Ovary (tissue), 9 donors: ENCODE data around the gene SMC1A. TPM values are rescaled to one million over a fixed set of nuclear protein-coding genes. Genes with fewer than 3 reads are reported as not detected.
"Not testable (repeated sequence)": the region's sequence is repeated elsewhere in the genome, so short reads cannot be mapped to it uniquely, and the experiment has no call there.

Experiments used
- DNase-seq, 5 donors: peaks; one replicate each; pipeline ENCODE4 v3.0.0-alpha.2; 2019 to 2020
- H3K27ac ChIP-seq, 2 donors: fragments of 200-600 bp; one replicate each; pipeline versions ENCODE4 v1.5.1 to v1.8.0; 2019 to 2022
- H3K27me3 ChIP-seq: fragments of 200-600 bp; one replicate; pipeline ENCODE4 v1.8.0; 2022
- H3K36me3 ChIP-seq: fragments of 200-600 bp; sonication (generic); one replicate; pipeline ENCODE4 v1.5.1; 2019
- H3K4me1 ChIP-seq: one replicate; pipeline ENCODE4 v1.8.1; 2013; ENCODE audit warnings: mild to moderate bottlenecking, moderate library complexity; ENCODE audit not compliant: insufficient read depth
- H3K4me3 ChIP-seq: fragments of 200-600 bp; sonication (generic); one replicate; pipeline ENCODE4 v1.5.1; 2017
- H3K9me3 ChIP-seq, 2 donors: fragments of 200-600 bp in 1 of 2; sonication (generic) in 1 of 2; one replicate each; pipeline versions ENCODE4 v1.5.1 to v1.8.1; 2013 to 2019; ENCODE audit warnings: mild to moderate bottlenecking in 1 of 2, moderate library complexity in 1 of 2
- EP300 ChIP-seq: sonication (generic); formaldehyde crosslinking; IDR thresholded peaks from one replicate; pipeline ENCODE4 v1.6.1; 2017; ENCODE audit warnings: antibody characterized with exemption
- POLR2A ChIP-seq: fragments of 450-650 bp; IDR thresholded peaks from one replicate; pipeline ENCODE4 v1.6.1; 2017; ENCODE audit warnings: antibody characterized with exemption, mild to moderate bottlenecking, moderate library complexity
- WGBS, 3 donors: extraction: QIAGEN DNeasy Blood & Tissue Kit in 1 of 3; methylation state at CpG; one replicate each; pipeline versions ENCODE4 v1.1.5 to v1.1.7; 2013 to 2017; 5-methylcytosine and 5-hydroxymethylcytosine counted together
- intact Hi-C, 4 donors: fragments of 100-400 bp; cut with DNase I; formaldehyde crosslinking; loops; one replicate each; pipeline versions ENCODE4 v1.11.0 to v1.15.1; 2022 to 2023
- polyA plus RNA-seq, 2 donors: library from polyadenylated mRNA; stranded (reverse); fragments of 200-250 nt in 1 of 2; fragments of 350-450 nt in 1 of 2; fragmentation: Illumina TruSeq in 1 of 2; extraction: RNeasy Lipid Tissue Mini Kit (QIAGEN cat#74804) in 1 of 2; gene quantifications; one replicate each; pipeline ENCODE4 v1.2.3, GENCODE V29; 2013 to 2014
- total RNA-seq, 7 donors: library from RNA; depleted of rRNA in 2 of 7; stranded (reverse); fragments of >200 nt in 2 of 7; fragmentation: NEBNext Ultra II Directional in 3 of 7; extraction: Animal tissue kit (Norgen Biotek cat#: 25700) in 3 of 7; gene quantifications; one replicate each; pipeline versions ENCODE4 v1.1.0 to v1.2.4, GENCODE V29; 2016 to 2023
- TF ChIP-seq, protein P1 (sequence below), 3 donors: fragments of 450-650 bp in 2 of 3; fragments of 200-600 bp in 1 of 3; IDR thresholded peaks; one replicate each; pipeline versions ENCODE4 v1.5.1 to v1.8.0; 2016 to 2022; ENCODE audit warnings: antibody characterized with exemption in 3 of 3, mild to moderate bottlenecking in 1 of 3
- donor health status: DM: no; HTN: no; CAD: no; lungs with moderate emphysema.
- donor health status: DM: no; HTN: no; CAD: no.
- donor health status: Bipolar disorder and iron deficiency.
- donor health status: DM: yes; HTN: yes; CAD: no.
- donor health status: DM: no; HTN: no; CAD: no.
- donor health status: DM: yes; HTN: yes; CAD: no.

Gene SMC1A
- total and polyA plus RNA-seq, 9 donors: 12.7 to 72.4 (median 57.0) TPM

DNA sequence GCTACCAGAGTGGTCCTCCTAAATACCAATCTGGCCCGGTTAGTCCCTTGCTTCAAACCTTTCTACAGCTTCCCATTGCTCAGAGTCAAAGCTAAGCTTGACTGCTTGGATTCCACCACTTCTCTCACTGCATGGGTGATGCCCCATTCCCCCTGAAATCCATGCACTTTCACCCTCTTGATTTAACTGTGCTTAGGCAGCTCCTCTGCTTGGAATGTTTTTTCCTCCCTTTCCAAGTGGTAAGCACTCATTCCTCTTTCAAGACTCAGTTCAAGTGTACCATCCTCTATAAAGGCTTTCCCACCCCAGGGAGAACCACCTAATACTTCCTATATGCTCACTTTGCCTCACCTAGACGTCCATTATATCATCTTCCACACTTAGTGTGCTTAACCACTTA, 49.1 kb downstream of the SMC1A start:
- H3K36me3 ChIP-seq: no peaks in the 10 kb centered on the region
- 64 to 76% (median 66%) methylated on average over 2 of the region's 2 CpGs for WGBS, 3 donors
- TF ChIP-seq, protein P1, sequence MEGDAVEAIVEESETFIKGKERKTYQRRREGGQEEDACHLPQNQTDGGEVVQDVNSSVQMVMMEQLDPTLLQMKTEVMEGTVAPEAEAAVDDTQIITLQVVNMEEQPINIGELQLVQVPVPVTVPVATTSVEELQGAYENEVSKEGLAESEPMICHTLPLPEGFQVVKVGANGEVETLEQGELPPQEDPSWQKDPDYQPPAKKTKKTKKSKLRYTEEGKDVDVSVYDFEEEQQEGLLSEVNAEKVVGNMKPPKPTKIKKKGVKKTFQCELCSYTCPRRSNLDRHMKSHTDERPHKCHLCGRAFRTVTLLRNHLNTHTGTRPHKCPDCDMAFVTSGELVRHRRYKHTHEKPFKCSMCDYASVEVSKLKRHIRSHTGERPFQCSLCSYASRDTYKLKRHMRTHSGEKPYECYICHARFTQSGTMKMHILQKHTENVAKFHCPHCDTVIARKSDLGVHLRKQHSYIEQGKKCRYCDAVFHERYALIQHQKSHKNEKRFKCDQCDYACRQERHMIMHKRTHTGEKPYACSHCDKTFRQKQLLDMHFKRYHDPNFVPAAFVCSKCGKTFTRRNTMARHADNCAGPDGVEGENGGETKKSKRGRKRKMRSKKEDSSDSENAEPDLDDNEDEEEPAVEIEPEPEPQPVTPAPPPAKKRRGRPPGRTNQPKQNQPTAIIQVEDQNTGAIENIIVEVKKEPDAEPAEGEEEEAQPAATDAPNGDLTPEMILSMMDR (IDR thresholded peaks at IDR 0.05): no peak
- TF ChIP-seq POLR2A: no peak
- no peak for TF ChIP-seq EP300
- H3K27ac ChIP-seq: no peak overlapping the region
- H3K4me1 ChIP-seq: no peaks in the 10 kb centered on the region
- intact Hi-C loops: no loop called here
- no peak overlapping the region for H3K4me3 ChIP-seq
- DNase-seq: no peak
- H3K9me3 ChIP-seq: no peaks in the 10 kb centered on the region
- no peaks in the 10 kb centered on the region for H3K27me3 ChIP-seq

DNA sequence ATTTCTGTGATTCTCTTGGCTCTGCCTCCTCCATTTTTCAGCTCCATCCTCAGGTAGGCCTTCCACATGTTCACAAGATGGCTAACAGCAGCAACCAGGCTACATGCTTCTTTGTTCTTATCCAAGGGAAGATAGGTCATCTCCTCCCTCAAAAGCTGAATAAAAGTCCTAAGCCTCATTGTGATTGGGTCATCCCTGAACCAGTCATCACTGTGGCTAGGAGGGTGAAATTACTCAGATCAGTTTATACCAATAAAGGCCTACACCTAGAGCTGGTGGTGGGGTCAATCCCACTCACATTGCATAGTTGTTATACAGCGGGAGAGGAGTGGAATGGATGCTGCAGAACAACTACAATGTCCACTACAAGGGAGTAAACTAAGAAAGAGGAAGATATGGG, 56.0 kb downstream of the SMC1A start:
- H3K36me3 ChIP-seq, DNase-seq, H3K4me1 ChIP-seq, H3K27ac ChIP-seq, H3K9me3 ChIP-seq, H3K4me3 ChIP-seq, H3K27me3 ChIP-seq, intact Hi-C loops: not testable (repeated sequence)
- 90 to 100% (median 90%) methylated on average over 1 of the region's 1 CpG for WGBS, 3 donors

DNA sequence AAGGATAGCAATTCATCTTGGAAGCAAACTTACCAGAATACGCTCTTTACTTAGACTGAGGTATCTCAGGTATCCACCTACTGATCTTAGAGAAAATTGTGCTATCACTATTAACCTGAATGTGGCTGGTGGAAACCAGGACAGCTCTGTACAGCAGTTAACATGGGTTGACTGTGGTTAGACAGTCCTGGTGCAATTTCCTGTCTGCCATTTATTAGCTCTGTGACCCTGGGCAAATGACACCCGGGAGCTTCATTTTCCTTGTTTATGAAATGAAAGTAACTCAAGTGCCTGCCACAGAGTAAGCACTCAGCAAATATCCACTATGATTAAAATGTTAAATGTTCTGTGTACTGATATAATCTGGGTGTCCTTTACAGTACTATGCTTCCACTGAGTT, 60.0 kb downstream of the SMC1A start:
- Histone ChIP-seq H3K9me3 (no peaks in the 10 kb centered on the region), H3K4me3 (no peak overlapping the region), H3K36me3 (no peaks in the 10 kb centered on the region), H3K27me3 (no peaks in the 10 kb centered on the region), H3K27ac (no peak overlapping the region), H3K4me1 (no peaks in the 10 kb centered on the region)
- DNase-seq: no peak
- 79 to 89% (median 79%) methylated on average over 2 of the region's 2 CpGs for WGBS, 3 donors
- TF ChIP-seq, protein P1 (IDR thresholded peaks at IDR 0.05): no peak
- TF ChIP-seq EP300 (no peak), POLR2A (no peak)
- intact Hi-C loops: no loop called here

DNA sequence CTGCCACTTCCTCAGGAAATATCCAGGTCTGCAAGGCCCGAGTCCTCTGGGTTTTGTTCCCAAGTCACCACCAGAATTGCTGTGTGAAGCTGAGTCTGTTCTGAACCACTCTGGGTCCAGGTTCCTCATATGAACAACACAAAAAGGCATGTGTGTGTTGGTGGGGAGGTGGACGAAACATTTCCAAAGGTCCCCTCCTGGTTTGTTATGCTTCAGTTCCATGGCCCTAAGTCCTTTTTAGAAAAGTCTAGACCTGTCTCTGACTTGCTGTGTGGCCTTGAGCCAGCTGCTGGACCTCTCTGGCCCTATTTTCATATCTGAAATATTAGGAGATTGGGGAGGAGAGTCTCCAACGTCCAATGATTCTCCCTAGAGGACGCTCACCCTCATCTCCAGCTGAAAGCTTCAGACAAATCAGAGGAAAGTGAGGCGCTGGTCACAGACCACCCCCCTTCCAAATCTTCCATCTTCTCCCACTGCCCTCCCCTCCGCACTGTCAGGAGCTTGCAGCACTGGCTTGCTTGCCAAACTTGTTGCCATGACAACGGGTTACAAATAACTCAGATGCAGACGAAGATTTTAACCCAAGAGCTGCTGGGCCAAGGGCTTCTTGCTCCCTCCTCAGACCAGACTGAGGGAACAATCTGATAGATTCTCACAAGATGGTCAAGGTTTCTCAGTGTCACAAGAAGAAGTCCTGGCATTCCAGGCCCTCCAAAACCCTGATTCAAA, 64.5 kb downstream of the SMC1A start:
- Histone ChIP-seq H3K27me3 (no peaks in the 10 kb centered on the region), H3K36me3 (no peaks in the 10 kb centered on the region), H3K9me3 (no peaks in the 10 kb centered on the region), H3K27ac (no peak overlapping the region), H3K4me3 (no peak overlapping the region), H3K4me1 (no peaks in the 10 kb centered on the region)
- no peak for DNase-seq
- 18 to 26% (median 25%) methylated on average over 8 of the region's 8 CpGs for WGBS, 3 donors
- TF ChIP-seq, protein P1 (IDR thresholded peaks at IDR 0.05): no peak
- intact Hi-C loops: no loop called here

DNA sequence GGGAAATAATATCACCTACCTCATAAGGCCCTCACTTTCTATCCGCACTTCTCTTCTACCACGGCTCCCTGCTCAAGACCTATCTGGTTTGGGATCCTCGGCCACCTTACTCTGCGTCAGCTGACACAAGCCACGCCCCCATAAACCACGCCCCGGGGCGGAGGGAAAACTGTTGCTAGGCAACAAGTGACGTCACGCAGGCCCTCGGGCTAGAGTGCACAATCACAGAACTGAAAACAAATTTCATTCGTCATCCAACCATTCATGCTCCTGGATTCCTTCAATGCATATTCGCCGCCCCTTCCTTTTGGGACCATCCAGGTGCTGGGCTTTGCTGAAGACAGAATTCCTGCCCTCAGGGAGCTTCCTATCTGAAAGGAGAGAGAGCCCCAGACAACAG, 66.3 kb downstream of the SMC1A start:
- TF ChIP-seq, protein P1 (IDR thresholded peaks at IDR 0.05): no peak
- no peak for TF ChIP-seq POLR2A
- TF ChIP-seq EP300: no peak
- intact Hi-C loops: no loop called here
- no peak for DNase-seq

More for the DNA sequence above, 66.3 kb downstream of the SMC1A start:
- H3K27ac ChIP-seq: no peak overlapping the region
- no peak overlapping the region for H3K4me3 ChIP-seq
- H3K27me3 ChIP-seq: no peaks in the 10 kb centered on the region
- H3K9me3 ChIP-seq: no peaks in the 10 kb centered on the region
- H3K4me1 ChIP-seq: no peaks in the 10 kb centered on the region
- 44 to 56% (median 50%) methylated on average over 14 of the region's 14 CpGs for WGBS, 3 donors
- H3K36me3 ChIP-seq: no peaks in the 10 kb centered on the region
